Tibial nerve (tissue), 3 donors: ENCODE results near the gene TMPRSS11F.

Experiments used
- POLR2A ChIP-seq, 2 donors: fragments of 450-650 bp; IDR thresholded peaks; one replicate each; pipeline ENCODE4 v1.6.1; 2017; ENCODE audit warnings: antibody characterized with exemption in 2 of 2, mild to moderate bottlenecking in 2 of 2, moderate library complexity in 2 of 2
- TF ChIP-seq, protein P1 (sequence below), 5 experiments: fragments of 200-600 bp in 3 of 5; fragments of 450-650 bp in 2 of 5; sonication (generic) in 3 of 5; IDR thresholded peaks; one replicate each; pipeline ENCODE4 v1.5.1; 2016 to 2019; ENCODE audit warnings: antibody characterized with exemption in 5 of 5, mild to moderate bottlenecking in 3 of 5, moderate library complexity in 2 of 5

- TF ChIP-seq, protein P1, sequence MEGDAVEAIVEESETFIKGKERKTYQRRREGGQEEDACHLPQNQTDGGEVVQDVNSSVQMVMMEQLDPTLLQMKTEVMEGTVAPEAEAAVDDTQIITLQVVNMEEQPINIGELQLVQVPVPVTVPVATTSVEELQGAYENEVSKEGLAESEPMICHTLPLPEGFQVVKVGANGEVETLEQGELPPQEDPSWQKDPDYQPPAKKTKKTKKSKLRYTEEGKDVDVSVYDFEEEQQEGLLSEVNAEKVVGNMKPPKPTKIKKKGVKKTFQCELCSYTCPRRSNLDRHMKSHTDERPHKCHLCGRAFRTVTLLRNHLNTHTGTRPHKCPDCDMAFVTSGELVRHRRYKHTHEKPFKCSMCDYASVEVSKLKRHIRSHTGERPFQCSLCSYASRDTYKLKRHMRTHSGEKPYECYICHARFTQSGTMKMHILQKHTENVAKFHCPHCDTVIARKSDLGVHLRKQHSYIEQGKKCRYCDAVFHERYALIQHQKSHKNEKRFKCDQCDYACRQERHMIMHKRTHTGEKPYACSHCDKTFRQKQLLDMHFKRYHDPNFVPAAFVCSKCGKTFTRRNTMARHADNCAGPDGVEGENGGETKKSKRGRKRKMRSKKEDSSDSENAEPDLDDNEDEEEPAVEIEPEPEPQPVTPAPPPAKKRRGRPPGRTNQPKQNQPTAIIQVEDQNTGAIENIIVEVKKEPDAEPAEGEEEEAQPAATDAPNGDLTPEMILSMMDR (IDR thresholded peaks at IDR 0.05): no peak
- TF ChIP-seq POLR2A (IDR thresholded peaks at IDR 0.05): no peak
Measured at GRCh38 chr4:68141852-68142251, 12.2 kb upstream of the TMPRSS11F start.
